OCI-LY1 (cell line): ENCODE results near the gene TMEM30A.

Experiments
- H2AFZ ChIP-seq: fragments of 200-600 bp; sonication (generic), shearing (Covaris generic); 2 replicates; pipeline ENCODE4 v1.6.0; 2014; ENCODE audit warnings: antibody characterized with exemption, mild to moderate bottlenecking, low read length
- H3F3A ChIP-seq: fragments of 200-600 bp; sonication (generic), shearing (Covaris generic); 2 replicates; pipeline ENCODE4 v1.6.0; 2014; ENCODE audit warnings: mild to moderate bottlenecking, antibody characterized with exemption, low read length, moderate library complexity; ENCODE audit not compliant: insufficient read depth
- H3K27ac ChIP-seq: fragments of 200-600 bp; sonication (generic); 2 replicates; pipeline ENCODE4 v1.5.1; 2014; ENCODE audit warnings: low read length, mixed run types, mild to moderate bottlenecking, low read depth; ENCODE audit not compliant: poor library complexity, severe bottlenecking
- H3K27me3 ChIP-seq: fragments of 200-600 bp; sonication (generic); 2 replicates; pipeline ENCODE4 v1.6.0; 2014; ENCODE audit warnings: antibody characterized with exemption, mild to moderate bottlenecking, low read length, moderate library complexity; ENCODE audit not compliant: insufficient read depth
- H3K36me3 ChIP-seq: fragments of 200-600 bp; sonication (generic); 2 replicates; pipeline ENCODE4 v1.6.1; 2014; ENCODE audit warnings: mild to moderate bottlenecking, antibody characterized with exemption, low read length, moderate library complexity, mixed read lengths; ENCODE audit not compliant: insufficient read depth
- H3K4me1 ChIP-seq: fragments of 200-600 bp; sonication (generic); 2 replicates; pipeline ENCODE4 v1.5.1; 2014; ENCODE audit warnings: mild to moderate bottlenecking, low read length, moderate library complexity; ENCODE audit not compliant: insufficient read depth, severe bottlenecking
- H3K4me2 ChIP-seq: fragments of 200-600 bp; sonication (generic), shearing (Covaris generic); 2 replicates; pipeline ENCODE4 v1.6.1; 2014; ENCODE audit warnings: low read length
- H3K4me3 ChIP-seq: fragments of 200-600 bp; sonication (generic); 2 replicates; pipeline ENCODE4 v1.5.1; 2014; ENCODE audit warnings: low read length, low read depth, mild to moderate bottlenecking, mixed read lengths; ENCODE audit not compliant: poor library complexity, severe bottlenecking
- H3K79me2 ChIP-seq: fragments of 200-600 bp; shearing (Covaris generic); 2 replicates; pipeline ENCODE4 v1.6.1; 2016; ENCODE audit warnings: mixed run types, low read length, mixed read lengths; ENCODE audit not compliant: insufficient read depth
- H3K9ac ChIP-seq: fragments of 200-600 bp; sonication (generic), shearing (Covaris generic); 2 replicates; pipeline ENCODE4 v1.6.1; 2014; ENCODE audit warnings: mild to moderate bottlenecking, low read length, mixed read lengths
- H3K9me2 ChIP-seq: fragments of 200-600 bp; sonication (generic), shearing (Covaris generic); 2 replicates; pipeline ENCODE4 v1.6.1; 2014; ENCODE audit warnings: low read depth, mild to moderate bottlenecking, low read length, mixed read lengths
- H3K9me3 ChIP-seq: fragments of 200-600 bp; shearing (Covaris generic); 2 replicates; pipeline ENCODE4 v1.6.1; 2014; ENCODE audit warnings: low read length, mixed read lengths
- H4K20me1 ChIP-seq: fragments of 200-600 bp; sonication (generic), shearing (Covaris generic); 2 replicates; pipeline ENCODE4 v1.6.0; 2016; ENCODE audit warnings: mild to moderate bottlenecking, low read length; ENCODE audit not compliant: insufficient read depth
- EZH2 ChIP-seq: fragments of 200-600 bp; sonication (generic), shearing (Covaris generic); IDR thresholded peaks from 2 replicates; pipeline ENCODE4 v1.8.0; 2017; ENCODE audit warnings: borderline replicate concordance, mixed run types, mild to moderate bottlenecking, antibody characterized with exemption, low read length, moderate library complexity, mixed read lengths
- TF ChIP-seq, protein P1 (sequence below): fragments of 200-600 bp; sonication (generic), shearing (Covaris generic); IDR thresholded peaks from 2 replicates; pipeline ENCODE4 v1.5.1; 2017; ENCODE audit warnings: mild to moderate bottlenecking, antibody characterized with exemption, low read length, moderate library complexity, mixed read lengths

The TMEM30A gene

DNA sequence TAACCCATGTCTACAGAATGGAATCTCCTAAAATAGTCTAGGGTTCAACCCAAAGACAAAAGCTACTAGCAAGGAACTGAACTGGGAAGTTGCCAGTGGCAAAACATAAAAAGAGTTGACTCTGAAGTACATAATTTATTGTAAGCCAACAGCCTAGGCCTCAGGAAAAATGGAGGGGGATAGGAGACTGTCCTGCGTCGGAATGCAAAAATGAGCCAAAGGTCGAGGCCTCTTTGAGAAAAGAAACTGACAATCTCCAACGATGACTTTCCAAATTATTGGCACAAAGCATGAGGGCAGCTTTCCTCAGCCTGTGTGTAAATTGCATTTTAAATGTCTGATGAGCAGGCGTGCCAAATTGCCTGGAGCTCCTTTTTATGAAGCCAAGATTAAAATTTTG is 80.9 kb downstream of the TMEM30A start:
- Histone ChIP-seq H3K27ac (no peak overlapping the region), H3K9me3 (no peaks in the 10 kb centered on the region), H4K20me1 (no peaks in the 10 kb centered on the region), H3K4me1 (peaks cover 3% of the 10 kb centered on the region), H3F3A (no peaks in the 10 kb centered on the region), H2AFZ (no peak overlapping the region), H3K9me2 (no peaks in the 10 kb centered on the region), H3K27me3 (0 out of 2 replicates have a peak, but pooled peaks cover 3% of the 10 kb centered on the region), H3K9ac (no peak overlapping the region), H3K4me3 (no peak overlapping the region), H3K36me3 (no peaks in the 10 kb centered on the region), H3K4me2 (no peak overlapping the region), H3K79me2 (no peaks in the 10 kb centered on the region)
- no peak for TF ChIP-seq EZH2
- TF ChIP-seq, protein P1, sequence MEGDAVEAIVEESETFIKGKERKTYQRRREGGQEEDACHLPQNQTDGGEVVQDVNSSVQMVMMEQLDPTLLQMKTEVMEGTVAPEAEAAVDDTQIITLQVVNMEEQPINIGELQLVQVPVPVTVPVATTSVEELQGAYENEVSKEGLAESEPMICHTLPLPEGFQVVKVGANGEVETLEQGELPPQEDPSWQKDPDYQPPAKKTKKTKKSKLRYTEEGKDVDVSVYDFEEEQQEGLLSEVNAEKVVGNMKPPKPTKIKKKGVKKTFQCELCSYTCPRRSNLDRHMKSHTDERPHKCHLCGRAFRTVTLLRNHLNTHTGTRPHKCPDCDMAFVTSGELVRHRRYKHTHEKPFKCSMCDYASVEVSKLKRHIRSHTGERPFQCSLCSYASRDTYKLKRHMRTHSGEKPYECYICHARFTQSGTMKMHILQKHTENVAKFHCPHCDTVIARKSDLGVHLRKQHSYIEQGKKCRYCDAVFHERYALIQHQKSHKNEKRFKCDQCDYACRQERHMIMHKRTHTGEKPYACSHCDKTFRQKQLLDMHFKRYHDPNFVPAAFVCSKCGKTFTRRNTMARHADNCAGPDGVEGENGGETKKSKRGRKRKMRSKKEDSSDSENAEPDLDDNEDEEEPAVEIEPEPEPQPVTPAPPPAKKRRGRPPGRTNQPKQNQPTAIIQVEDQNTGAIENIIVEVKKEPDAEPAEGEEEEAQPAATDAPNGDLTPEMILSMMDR: no peak
